Heart left ventricle (tissue), 13 donors: ENCODE measurements around the gene MMP24.
"Not testable (repeated sequence)": the region's sequence is repeated elsewhere in the genome, so short reads cannot be mapped to it uniquely, and the experiment has no call there.

Source experiments
- CTCF ChIP-seq, 12 donors: fragments of 200-600 bp; sonication (generic) in 4 of 12; IDR thresholded peaks; one replicate each; pipeline versions ENCODE4 v1.5.0 to v1.8.0; 2018 to 2022; ENCODE audit warnings: antibody characterized with exemption in 12 of 12, mild to moderate bottlenecking in 5 of 12
- POLR2A ChIP-seq, 2 donors: fragments of 450-650 bp; IDR thresholded peaks; one replicate each; pipeline ENCODE4 v1.6.1; 2017; ENCODE audit warnings: antibody characterized with exemption in 2 of 2, mild to moderate bottlenecking in 2 of 2, moderate library complexity in 2 of 2
- donor health status: ischemic (EF 13 %, LVEDD 7.1; RV severe dilation, severe dysfunction).
- donor health status: DM: no; HTN: yes; CAD: no.
- donor health status: DM: no; HTN: no; CAD: no.
- donor health status: ischemic (EF 25% LVEDD 6.9; RV normal size, moderate dysfunction).
- donor health status: ischemic (EF 25% LVEDD 5.7; RV mildly dilated, moderate dysfunction).
- donor health status: ischemic (EF 35%, LVEDD 5.7; RV mildly dilated, moderate dysfunction).
- donor health status: nonischemic (EF 11% LVEDD 7.7; RV severe dilation, severe dysfunction).
- donor health status: DM: yes; HTN: yes; CAD: no.
- donor health status: PGD.
- donor health status: ischemic (EF 29% LVEDD 5.4; RV normal size, mild dysfunction).
- donor health status: nonischemic (EF 23%, LVEDD 6.1; RV moderate dilation, normal function).

DNA sequence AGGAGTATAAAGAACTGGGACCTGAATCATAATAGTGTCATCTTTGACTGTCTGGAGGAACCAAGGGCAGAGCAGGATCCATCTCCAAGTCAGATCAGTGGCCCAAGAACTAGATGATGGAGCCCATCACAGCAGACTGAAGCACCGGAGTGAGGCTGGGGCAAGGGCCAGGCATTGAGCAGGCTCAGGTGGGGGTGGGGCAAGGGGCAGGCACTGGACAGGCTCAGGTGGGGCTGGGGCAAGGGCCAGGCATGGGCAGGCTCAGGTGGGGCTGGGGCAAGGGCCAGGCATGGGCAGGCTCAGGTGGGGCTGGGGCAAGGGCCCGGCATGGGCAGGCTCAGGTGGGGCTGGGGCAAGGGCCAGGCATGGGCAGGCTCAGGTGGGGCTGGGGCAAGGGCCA is 26.1 kb downstream of the MMP24 start:
- not testable (repeated sequence) for TF ChIP-seq CTCF, POLR2A (IDR thresholded peaks at IDR 0.05)
